Fibroblast of skin of right biceps (primary cell): Measurements from ENCODE around the gene ZNF469.

Experiments used
- DNase-seq: peaks from one replicate; pipeline ENCODE4 v3.0.0-alpha.2; 2013

The ZNF469 gene

DNA sequence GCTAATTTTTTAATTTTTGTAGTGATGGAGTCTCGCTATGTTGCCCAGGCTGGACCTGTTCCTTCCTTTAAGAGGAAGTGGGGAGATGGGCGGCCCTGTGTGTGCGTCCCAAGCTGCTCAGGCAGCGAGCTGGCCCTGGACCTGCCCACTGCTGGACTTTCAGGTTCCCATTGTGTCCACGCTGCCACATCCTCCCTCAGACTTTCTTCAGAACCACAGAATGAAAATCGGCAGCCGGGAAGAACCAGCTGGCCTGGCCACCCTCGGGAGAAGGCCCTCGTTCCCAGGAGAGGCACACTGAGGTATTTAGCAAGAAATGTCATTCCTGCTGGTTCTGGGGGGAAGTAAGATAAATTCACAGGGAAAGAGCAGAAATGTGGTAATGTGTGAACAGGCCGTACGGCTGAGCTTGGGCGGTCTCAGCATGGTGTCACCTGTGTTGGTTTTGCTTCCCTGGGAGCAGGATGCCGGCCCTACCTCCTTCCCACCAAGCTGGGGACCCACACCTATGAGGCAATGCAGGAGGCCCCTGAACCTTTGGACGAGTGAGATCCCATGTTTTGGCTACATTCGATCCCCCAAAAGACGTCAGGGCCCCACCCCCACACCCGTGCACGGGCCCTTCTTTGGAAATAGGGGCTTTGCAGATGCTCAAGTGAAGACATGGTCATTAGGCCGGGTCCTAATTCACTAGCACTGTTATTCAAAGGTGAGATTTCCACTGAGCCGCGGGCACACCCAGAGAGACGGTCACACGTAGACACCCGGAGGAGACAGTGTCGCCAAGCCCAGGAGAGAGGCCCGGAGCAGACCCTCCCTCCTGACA lies 35.9 kb upstream of the ZNF469 start:
- no peak for DNase-seq

- DNase-seq, result no peak
These were observed 34.9 kb upstream of the ZNF469 start for GRCh38 chr16:88347656-88348376.

- DNase-seq, result no peak
These were observed 34.2 kb upstream of the ZNF469 start for GRCh38 chr16:88348377-88349152.

GRCh38 chr16:88349153-88349902 lies 33.4 kb upstream of the ZNF469 start:
- DNase-seq, result no peak

DNA sequence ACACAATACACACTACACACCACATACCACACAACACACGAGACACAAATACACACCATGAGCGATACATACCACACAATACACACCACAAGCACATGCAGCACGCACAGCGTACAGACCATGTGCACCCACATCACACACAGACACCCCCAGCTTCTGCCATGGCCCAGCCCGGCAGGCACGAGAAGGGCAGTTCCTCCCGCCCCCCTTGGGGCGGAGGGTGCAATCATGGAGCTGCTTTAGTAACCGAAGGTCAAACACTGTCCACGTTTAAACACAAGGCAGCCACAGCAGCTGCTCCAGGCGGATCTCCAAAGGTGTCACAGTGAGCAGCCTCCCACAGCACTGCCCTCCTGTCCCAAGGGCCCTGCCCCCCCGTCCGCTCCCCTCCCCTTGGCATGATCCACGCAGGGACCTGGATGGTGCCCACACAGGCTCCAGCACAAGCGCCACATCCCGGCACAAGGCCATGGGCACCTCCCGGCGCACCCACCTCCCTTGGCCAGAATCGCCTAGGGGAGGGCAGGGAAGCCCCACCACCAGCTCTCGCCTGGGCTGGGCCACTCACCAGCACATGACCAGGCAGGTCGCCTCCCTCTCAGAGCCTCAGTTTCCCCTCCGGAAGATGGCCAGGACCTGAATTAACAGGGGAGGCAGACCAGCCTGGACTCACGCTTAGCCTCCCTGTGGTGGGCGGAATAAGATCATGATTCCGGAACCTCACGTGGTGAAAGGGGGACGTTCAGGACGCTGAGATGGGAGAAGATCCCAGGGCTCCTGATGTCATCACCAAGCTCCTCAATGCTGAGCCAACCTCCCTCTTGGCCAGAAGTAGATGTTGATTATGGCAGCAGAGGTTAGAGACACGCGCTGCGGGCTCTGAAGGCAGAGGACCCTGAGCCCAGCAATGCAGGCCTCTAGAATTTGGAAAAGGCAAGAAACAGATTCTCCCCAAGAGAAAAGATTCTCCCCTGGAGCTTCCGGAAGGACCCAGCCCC lies 32.6 kb upstream of the ZNF469 start:
- DNase-seq, result no peak

- no peak for DNase-seq
These were observed 31.8 kb upstream of the ZNF469 start for GRCh38 chr16:88350922-88351321.

DNA sequence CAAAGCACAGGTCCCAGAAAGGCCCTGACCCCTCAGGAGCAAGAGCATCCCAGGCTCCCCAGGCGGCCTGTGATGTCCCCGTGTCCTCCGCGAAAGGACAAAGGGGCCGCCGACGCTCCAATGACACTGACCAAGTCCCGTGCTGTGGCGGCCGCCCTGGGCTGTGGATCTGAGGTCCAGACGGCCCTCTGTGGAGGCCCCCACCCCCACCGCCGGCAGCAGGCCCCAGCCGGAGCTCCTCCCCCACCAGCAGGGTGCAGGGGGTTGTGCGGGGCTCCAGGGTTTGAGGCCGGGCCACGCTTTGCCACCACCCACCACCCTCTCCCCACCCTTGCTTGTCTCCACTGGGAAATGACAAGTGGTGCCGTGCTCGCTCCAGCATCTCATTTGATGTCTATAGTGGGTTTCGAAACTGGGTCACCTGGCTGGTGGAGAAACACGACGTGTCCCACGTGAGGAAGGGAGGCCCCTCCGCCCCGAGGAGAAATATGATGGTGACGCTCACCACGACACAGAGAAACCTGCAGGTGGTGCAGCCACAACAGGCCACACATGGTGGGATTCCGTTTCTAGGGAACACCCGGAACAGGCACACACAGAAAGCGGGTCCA lies 31.2 kb upstream of the ZNF469 start:
- DNase-seq, result no peak

GRCh38 chr16:88352261-88353200 lies 30.2 kb upstream of the ZNF469 start:
- DNase-seq, result no peak

DNA sequence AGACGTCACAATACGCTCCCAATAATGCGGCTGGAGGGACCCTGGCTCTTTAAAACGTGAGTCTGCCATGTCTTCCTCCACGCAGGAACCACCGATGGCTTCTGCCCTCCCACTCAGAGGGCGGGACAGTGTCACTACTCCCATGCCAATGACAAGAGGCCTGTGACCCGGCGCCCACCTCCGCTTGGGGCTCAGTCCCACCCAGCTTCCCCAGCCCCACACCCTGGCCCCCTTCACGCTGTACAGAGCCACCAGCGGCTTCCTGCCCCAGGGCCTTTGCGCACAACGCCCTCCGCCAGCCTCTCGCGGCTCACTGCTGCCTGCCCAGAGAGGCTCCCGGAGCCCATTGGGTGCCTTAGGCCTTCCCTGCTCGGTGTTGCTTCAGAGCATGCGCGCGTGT lies 29.5 kb upstream of the ZNF469 start:
- DNase-seq, result no peak

DNA sequence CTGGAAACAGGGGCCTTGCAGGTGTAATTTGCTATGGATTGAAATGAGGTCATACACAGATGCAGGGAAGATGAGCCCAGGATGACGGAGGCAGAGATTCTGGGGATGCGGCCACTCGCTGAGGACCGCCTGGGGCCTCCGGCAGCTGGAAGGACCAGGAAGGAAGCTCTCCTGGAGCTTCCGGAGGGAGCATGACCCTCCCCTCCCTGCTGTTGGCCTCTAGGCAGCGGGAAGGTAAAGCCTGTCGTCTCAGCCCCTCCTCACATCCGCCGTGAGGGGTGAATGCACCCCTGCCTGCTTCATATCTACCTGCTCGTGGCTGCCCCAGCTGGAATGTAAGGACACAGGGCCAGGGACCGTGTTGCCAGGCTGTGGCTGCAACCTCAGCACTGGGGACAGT lies 29.1 kb upstream of the ZNF469 start:
- no peak for DNase-seq

- no peak for DNase-seq
These were observed 28.3 kb upstream of the ZNF469 start for GRCh38 chr16:88354229-88355092.

- DNase-seq, result no peak
These were observed 27.7 kb upstream of the ZNF469 start for GRCh38 chr16:88355093-88355388.

DNA sequence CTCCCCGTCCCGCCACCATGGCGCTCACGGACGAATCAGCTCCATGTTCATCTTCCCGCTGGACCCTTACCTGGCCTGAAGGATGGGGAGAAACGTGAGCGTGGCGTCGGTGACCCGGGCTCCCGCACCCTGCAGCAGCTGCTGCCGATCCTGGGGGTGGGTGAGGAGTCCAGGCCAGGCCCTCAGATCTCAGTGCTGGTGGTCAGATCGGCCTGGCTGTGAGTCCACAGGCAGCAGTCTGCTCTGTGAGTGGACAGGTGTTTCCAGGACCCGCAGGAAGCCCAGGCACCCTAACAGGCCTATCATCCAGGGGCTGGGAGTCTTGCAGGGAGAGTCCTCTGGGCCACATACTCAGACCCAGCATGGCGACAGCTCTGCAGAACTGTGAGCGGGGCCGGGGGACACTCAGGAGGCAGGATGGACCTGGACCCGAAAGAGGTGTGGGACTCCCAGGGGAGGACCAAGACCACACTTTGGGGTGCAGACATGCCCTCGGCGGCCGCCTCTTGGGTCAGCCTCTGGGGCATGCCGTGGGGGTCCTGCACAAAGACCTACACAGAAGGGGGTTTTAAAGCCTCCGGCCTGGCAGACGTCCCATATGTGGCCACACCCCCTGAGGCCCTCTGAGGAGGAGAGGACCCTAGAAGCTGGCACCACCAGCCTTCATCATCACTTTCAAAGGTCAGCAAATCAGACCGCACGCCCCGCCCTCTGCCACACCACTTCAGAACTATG lies 27.2 kb upstream of the ZNF469 start:
- no peak for DNase-seq

GRCh38 chr16:88356124-88356726 lies 26.5 kb upstream of the ZNF469 start:
- peak; percentile 12 for DNase-seq

DNA sequence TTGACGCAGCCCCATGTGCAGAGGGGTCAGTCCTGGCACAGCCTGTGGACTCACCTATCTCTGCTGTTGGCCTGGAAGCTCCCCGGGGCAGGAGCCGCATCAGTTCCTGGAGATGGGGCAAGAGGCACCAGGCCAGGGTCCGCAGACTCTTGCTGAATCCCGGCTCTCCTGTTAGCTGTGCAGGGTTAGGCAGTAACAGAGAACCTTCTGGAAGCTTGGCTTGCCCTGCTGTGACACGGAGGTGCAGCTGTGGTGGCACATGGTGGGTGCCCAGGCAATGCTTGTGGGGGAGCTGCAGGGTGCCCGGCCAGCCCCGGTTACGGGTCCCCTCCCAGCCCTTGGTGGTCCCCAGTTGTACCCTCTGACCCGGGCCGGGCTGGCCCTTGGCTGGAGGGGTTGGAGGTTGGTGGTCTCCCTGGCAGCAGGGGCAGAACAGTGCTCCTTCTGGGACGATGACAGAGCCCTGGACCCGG lies 26.0 kb upstream of the ZNF469 start:
- no peak for DNase-seq

DNA sequence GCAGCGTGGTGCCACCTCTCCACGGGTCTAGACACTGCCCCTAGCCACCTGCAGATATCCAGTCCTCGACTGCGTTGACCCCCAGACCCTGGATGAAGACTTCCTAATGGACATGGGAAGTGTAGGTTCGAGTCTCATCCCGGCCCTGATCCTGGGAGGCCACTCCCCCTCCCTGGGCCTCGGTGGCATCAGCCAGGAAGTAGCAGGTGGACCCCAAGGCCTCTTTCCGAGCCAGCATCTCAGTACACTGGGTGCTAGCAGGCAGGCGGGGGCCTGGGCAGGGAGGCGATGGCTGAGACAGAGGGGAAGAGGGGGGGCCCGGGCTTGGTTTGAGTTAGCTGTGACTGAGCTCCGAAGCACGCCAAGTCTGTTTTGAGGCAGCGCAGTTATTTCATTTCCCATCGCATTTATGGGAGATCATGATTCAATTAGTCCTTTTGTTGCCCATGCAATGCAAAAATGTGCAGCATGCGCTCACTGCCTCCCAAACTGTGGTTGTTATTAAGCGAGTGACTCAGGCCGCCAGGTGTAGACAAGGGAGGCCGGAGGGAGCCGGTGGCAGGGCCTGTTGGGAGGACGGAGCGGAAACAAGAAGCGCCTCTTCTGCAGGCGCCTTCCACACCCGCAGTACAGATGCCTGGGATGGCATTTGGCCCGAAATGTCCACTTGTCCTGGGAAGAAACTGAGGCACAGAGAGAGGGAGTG lies 25.3 kb upstream of the ZNF469 start:
- peak; percentile 90 for DNase-seq

DNA sequence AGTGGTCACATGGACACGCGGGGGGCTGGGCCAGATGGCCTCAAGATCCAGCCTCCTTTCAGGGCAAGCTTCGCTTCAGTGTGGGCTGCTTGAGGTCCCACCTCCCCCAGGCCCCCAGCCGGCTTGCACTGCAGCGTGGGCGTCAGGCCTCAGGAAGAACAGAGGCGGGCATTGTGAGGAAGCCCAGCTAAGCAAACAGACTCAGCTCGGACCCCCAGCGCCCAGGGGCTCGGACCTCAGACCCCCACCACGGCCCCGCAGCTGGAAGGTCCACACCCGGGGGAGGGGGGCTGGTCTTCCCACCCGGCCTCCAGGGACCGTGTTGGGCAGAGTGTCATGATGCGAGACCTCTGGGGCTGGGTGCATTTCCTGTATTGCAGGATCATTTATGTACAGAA lies 24.7 kb upstream of the ZNF469 start:
- no peak for DNase-seq
